Epithelial cell of prostate (primary cell): ENCODE results near the gene VDAC1.

Experiments used
- DNase-seq: peaks from one replicate; pipeline ENCODE4 v3.0.0-alpha.2; 2011; ENCODE audit warnings: low read depth, low spot score
- H3K27ac ChIP-seq: fragments of 450-650 bp; 2 replicates; pipeline ENCODE4 v1.5.1; 2017; ENCODE audit warnings: mild to moderate bottlenecking

The VDAC1 gene

DNA sequence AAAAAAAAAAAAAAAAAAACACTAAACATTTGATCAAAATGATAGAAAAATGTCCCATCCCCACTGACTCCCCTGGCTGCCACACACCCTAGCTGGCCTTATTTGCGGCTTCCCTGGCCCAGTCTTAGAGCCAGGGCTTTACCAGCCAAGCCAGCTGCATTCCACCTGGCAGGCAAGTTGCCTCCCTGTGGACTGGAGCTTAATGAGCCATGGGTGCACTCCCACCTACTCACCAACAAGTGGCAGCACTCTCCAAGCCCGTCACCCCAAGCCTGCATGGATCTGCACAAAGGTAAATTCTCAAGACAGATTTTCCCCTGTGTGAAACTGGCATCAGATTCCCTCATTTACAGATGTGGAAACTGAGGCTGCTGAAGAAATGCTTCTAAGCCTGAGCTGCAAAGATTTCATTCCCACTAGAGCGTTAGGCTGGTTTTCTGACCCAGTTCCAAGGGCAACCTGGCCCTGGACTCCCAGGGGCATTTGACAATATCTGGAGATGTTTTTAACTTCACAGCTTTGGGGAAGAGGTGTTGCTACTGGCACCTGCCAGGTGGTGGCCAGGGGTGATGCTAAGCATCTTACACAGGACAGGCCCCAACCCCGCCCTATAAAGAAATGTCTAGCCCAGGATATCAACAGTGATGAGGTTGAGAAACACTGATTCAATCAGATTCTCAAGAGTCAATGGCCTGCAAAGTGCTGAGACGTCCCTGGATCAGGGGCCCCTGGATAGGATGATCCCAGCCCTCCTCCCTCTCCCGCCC lies 21.9 kb upstream of the VDAC1 start:
- no peak overlapping the region for H3K27ac ChIP-seq
- DNase-seq: peak; percentile 70

DNA sequence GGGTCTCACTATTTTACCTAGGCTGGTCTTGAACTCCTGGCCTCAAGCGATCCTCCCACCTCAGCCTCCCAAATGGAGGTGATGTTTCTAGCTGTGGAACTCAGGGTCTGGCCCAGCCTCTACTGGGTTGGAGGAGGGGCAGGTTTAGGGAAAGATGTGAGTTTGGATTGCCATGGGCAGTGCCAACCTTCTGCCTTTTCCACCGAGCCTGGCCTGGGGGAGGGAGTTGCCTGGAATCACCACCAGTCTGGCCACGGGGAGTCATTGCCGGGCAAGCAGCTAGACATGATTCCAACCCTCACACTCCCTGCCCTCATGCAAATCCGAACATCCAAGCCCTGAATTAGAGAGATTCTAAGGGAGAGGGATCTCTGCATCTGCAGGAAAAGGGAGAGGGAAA lies 21.0 kb upstream of the VDAC1 start:
- no peak overlapping the region for H3K27ac ChIP-seq
- DNase-seq: no peak

DNA sequence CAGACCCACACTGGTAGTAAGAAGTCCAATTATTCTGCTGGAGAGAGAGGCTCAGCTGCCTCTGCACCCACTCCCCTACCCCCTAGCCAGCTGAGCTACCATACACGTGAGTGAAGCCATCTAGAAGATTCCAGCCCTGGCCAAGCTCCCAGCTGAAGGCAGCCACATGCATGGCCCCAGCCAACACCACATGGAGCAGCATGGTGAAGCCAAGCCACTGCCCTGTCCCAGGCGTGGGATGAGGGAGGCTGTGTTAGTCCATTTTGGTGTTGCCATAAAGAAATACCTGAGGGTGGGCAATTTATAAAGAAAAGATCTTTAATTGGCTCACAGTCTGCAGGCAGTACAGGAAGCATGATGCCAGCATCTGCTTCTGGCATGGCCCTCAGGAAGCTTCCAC lies 20.0 kb upstream of the VDAC1 start:
- H3K27ac ChIP-seq: no peak overlapping the region
- no peak for DNase-seq

- DNase-seq: no peak
- no peak overlapping the region for H3K27ac ChIP-seq
These were observed 17.6 kb upstream of the VDAC1 start for GRCh38 chr5:134022333-134022732.

GRCh38 chr5:134020188-134020587 lies 15.4 kb upstream of the VDAC1 start:
- H3K27ac ChIP-seq: peak overlapping the region; percentile 0
- no peak for DNase-seq

DNA sequence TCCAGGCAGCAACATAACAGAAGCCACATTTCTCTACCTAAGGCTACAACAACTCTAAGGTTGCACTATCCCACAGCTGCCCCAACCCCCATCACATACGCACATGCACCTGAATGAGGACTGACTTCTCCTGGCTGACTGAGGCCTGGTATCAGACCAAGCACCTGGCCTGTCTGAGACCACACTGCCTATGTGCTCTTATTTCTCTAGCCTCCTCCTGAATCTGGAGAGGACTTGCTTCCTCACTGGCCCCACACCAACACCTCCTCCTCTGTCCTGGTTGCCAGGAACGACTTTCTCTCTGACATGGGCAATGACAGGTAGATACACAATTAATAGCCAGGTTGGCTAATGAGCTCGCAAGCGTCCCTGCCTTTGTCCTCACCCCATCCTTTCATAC lies 14.9 kb upstream of the VDAC1 start:
- DNase-seq: no peak
- peak overlapping the region; percentile 0 for H3K27ac ChIP-seq

- DNase-seq: no peak
- H3K27ac ChIP-seq: no peak overlapping the region
These were observed 14.2 kb upstream of the VDAC1 start for GRCh38 chr5:134018986-134019316.

GRCh38 chr5:134018154-134018985 lies 13.6 kb upstream of the VDAC1 start:
- no peak for DNase-seq

GRCh38 chr5:134008266-134008749 lies 3.5 kb upstream of the VDAC1 start:
- H3K27ac ChIP-seq: no peak overlapping the region
- DNase-seq: no peak

More at GRCh38 chr5:134018154-134018985, 13.6 kb upstream of the VDAC1 start:
- no peak overlapping the region for H3K27ac ChIP-seq

DNA sequence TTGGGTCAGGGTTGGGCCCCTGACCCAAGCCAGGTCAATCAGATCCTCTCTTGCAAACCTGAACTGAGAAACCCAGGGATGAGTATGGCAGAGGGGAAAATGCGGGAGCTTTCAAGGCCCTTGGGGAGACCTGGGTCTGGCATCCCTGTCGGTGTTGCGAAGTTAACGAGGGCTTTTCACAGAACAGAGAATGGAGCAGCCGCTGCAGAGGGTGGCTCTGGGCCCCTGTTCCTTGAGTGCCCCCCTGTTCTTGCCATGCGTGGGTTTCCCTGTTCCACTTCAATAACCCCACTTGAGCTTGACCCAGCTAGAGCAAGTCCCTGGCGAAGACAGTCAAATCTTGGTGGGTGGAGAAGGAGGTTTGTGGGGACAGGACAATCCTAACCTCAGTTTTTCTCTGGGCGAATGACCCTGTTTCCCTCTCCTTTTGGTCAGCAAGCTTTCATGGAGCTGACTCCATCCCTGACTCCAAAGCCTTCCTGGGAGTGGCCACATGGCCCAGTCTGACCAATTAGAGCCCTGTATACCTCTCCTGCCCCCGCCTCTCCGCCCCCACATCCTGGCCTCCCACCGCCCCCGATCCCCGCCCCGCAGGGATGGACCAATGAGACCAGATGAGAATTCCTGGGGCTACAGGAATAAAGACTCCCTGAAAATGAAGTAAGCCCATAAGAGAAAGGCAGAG lies 2.9 kb upstream of the VDAC1 start:
- no peak for DNase-seq
- no peak overlapping the region for H3K27ac ChIP-seq

GRCh38 chr5:134006115-134006514 lies 1.3 kb upstream of the VDAC1 start:
- no peak for DNase-seq
- no peak overlapping the region for H3K27ac ChIP-seq

GRCh38 chr5:134005417-134006061 lies 764 bp upstream of the VDAC1 start:
- DNase-seq: no peak
- peak overlapping the region; percentile 88 for H3K27ac ChIP-seq

DNA sequence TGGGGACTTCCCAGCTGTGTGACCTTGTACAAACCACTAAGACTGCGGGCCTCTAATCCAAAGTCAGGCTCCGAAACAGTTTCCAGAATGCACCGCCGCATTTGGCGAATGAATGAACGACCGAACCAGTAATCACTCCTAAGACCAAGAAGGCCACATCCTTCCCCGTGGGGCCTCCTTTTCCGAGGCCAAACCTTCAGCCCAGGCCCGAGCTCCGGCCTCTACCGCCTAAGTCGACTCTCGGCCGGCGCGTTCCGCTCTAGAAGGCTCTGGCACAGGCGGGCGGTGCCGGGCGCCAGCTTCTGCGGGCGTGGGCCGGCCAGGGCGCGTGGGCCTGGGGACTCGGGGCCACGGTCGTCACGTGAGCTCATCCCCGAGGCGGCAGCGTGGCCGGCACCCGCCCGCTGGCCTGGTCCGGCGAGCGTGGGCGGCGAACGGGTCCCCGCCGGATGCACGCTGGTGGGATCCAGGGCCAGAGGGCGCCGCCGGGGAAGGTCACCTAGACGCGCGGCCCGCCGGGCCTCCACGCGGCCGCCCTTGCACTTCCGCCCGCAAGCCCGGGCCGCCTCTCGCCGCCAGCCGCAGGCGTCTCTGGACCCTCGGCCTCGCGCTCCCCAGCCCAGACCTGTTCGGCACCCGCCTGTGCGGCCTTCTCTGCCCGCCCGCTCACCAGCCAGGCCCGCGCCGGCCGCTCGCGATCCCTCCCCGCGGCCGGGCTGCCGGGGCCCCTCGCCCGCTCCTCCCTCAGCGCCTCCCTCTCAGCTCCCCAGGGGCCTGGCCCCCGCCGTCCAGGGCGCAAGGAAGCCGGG lies 754 bp downstream of the VDAC1 start:
- DNase-seq: no peak
- H3K27ac ChIP-seq: peak overlapping the region; percentile 88

DNA sequence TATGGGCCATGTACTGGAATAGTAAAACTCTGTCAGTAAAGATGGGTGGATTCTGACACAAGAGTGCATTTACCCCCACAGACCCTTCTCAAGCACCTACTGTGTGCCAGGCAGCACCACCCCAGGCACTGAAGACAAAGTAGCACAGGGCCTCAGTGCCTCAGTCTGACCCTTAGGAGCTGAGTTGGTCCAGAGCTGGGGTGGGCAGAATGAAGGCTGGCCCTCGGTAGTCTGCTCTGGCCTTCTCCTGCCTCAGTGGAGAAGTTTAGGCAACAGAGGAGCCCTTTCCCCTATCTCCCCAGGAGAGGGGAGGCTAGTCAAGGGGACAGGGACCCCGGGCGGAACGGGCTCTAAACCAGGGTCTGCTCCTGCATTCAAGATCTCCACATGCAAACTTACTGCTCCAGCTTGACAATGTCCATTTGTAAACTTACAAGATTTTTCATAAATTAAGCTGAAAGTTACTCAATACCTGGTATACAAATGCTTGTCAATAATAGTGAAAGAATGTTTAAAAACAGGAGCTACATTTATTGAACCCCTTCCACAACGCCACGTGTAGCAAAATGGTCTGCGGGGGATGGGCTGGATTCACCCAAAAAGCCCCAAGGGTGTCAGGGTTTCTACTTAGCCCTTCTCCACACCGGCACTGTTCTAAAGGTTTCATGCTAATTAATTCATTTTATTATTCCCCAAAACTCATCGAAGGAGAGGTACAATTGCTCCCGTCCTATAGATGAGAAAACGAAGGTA lies 1.5 kb downstream of the VDAC1 start:
- H3K27ac ChIP-seq: peak overlapping the region; percentile 88
- no peak for DNase-seq

- DNase-seq: no peak
- no peak overlapping the region for H3K27ac ChIP-seq
These were observed 2.6 kb downstream of the VDAC1 start for GRCh38 chr5:134001938-134002731.

DNA sequence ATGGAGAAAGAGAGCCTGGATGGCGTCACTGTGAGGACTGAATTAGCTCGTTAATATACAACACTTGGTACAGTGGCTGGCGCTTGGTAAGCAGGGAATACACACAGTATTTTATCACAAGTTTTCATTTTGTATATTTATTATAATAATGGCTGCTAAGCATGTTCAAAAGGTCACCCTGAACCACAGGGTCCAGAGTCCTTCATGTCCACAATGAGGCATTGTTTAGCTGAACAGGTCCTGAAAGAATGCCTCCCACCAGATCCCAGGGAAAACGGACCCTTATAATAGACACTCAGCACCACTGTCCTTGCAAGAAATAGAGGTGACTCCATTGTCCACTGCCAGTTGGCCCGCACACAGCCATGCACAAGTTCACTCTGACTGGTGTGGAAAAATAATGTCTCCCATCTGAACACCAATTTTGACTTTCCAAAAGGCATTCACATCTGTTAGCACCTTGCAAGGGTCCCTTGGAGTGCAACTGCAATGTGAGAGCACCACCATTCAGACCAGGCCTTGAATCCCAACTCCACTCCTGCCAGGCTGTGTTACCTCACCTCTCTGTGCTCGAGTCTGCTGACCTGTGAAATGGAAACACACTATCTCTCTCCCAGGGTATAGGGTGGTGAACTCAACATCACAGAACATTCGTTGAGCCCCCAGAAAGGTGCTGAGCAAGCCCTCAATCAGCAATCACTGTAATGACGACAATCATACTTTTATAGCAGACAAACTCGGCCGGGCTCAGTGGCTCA lies 3.9 kb downstream of the VDAC1 start:
- no peak overlapping the region for H3K27ac ChIP-seq
- DNase-seq: no peak

GRCh38 chr5:134000091-134000511 lies 4.7 kb downstream of the VDAC1 start:
- DNase-seq: no peak
- H3K27ac ChIP-seq: no peak overlapping the region
